Measurements from ENCODE around the gene PRKCH.

The PRKCH gene

GRCh38 chr14:61513986-61514830 lies 192.8 kb downstream of the PRKCH start:
- DNase-seq (ENCODE audit: extremely low read depth, low read depth): no peak
- no peak for TF ChIP-seq CTCF (IDR thresholded peaks at IDR 0.05; ENCODE audit: low read depth, low read length)

- TF ChIP-seq CTCF (IDR thresholded peaks at IDR 0.05; ENCODE audit: low read depth, low read length): no peak
- no peak for DNase-seq (ENCODE audit: extremely low read depth, low read depth)
These were observed 193.5 kb downstream of the PRKCH start for GRCh38 chr14:61514927-61515326.

- no peak for TF ChIP-seq CTCF (IDR thresholded peaks at IDR 0.05; ENCODE audit: low read depth, low read length)
- DNase-seq (ENCODE audit: extremely low read depth, low read depth): no peak
These were observed 194.2 kb downstream of the PRKCH start for GRCh38 chr14:61515436-61516117.

- DNase-seq (ENCODE audit: extremely low read depth, low read depth): no peak
- no peak for TF ChIP-seq CTCF (IDR thresholded peaks at IDR 0.05; ENCODE audit: low read depth, low read length)
These were observed 194.9 kb downstream of the PRKCH start for GRCh38 chr14:61516118-61516743.

GRCh38 chr14:61516964-61517653 lies 195.7 kb downstream of the PRKCH start:
- no peak for TF ChIP-seq CTCF (IDR thresholded peaks at IDR 0.05; ENCODE audit: low read depth, low read length)
- no peak for DNase-seq (ENCODE audit: extremely low read depth, low read depth)

- TF ChIP-seq CTCF (IDR thresholded peaks at IDR 0.05; ENCODE audit: low read depth, low read length): no peak
- no peak for DNase-seq (ENCODE audit: extremely low read depth, low read depth)
These were observed 196.6 kb downstream of the PRKCH start for GRCh38 chr14:61517911-61518384.

Data from AG09319 (cell line).